OCI-LY7 (cell line): ENCODE results near the gene OPN1SW. TPM values are rescaled to one million over a fixed set of nuclear protein-coding genes. Genes with fewer than 3 reads are reported as not detected.

Experiments
- BruUV-seq: library from RNA; stranded (reverse); fragments of 400-500 nt; replicated peaks from 2 replicates; lab custom pipeline; 2021; lab: Mats Ljungman, UMichigan
- CTCF ChIA-PET: fragments of 300-600 bp; sonication (Branson Sonifier 250); formaldehyde crosslinking; loops from one replicate; lab custom pipeline; 2022; ENCODE audit warnings: antibody characterized with exemption; ENCODE audit not compliant: unreplicated experiment; lab: Charles Lee
- POLR2A ChIA-PET: fragments of 300-600 bp; sonication (Branson Sonifier 250); formaldehyde crosslinking; loops from one replicate; lab custom pipeline; 2022; ENCODE audit warnings: antibody characterized with exemption; lab: Charles Lee
- DNase-seq: peaks from one replicate; pipeline ENCODE4 v3.0.0-alpha.2; 2015; ENCODE audit warnings: low spot score
- H2AFZ ChIP-seq: fragments of 200-600 bp; sonication (generic), shearing (Covaris generic); 2 replicates; pipeline ENCODE4 v1.6.1; 2014; ENCODE audit warnings: mild to moderate bottlenecking, antibody characterized with exemption, low read length, moderate library complexity
- H3K27ac ChIP-seq: fragments of 200-600 bp; sonication (generic); 2 replicates; pipeline ENCODE4 v1.5.1; 2014; ENCODE audit warnings: mixed run types, low read depth, mild to moderate bottlenecking, moderate library complexity, low read length, inconsistent platforms; ENCODE audit not compliant: poor library complexity, severe bottlenecking
- H3K36me3 ChIP-seq: fragments of 200-600 bp; sonication (generic); 2 replicates; pipeline ENCODE4 v1.6.1; 2014; ENCODE audit warnings: mild to moderate bottlenecking, antibody characterized with exemption, low read length, moderate library complexity, mixed read lengths; ENCODE audit not compliant: insufficient read depth
- H3K4me1 ChIP-seq: fragments of 200-600 bp; sonication (generic); 2 replicates; pipeline ENCODE4 v1.5.1; 2014; ENCODE audit warnings: mild to moderate bottlenecking, low read length; ENCODE audit not compliant: insufficient read depth, poor library complexity, severe bottlenecking
- H3K4me2 ChIP-seq: fragments of 200-600 bp; sonication (generic); 2 replicates; pipeline ENCODE4 v1.6.1; 2014; ENCODE audit warnings: mild to moderate bottlenecking, low read length
- H3K4me3 ChIP-seq: fragments of 200-600 bp; sonication (generic); 2 replicates; pipeline ENCODE4 v1.5.1; 2014; ENCODE audit warnings: mild to moderate bottlenecking, low read depth, low read length; ENCODE audit not compliant: poor library complexity, severe bottlenecking
- H3K79me2 ChIP-seq: fragments of 200-600 bp; sonication (generic); 2 replicates; pipeline ENCODE4 v1.6.1; 2016; ENCODE audit warnings: low read depth, mild to moderate bottlenecking, low read length, moderate library complexity, mixed read lengths; ENCODE audit not compliant: insufficient read depth
- H3K9me2 ChIP-seq: fragments of 200-600 bp; sonication (generic); 2 replicates; pipeline ENCODE4 v1.6.1; 2016; ENCODE audit warnings: mild to moderate bottlenecking, low read length, mixed read lengths; ENCODE audit not compliant: insufficient read depth
- H3K9me3 ChIP-seq: fragments of 200-600 bp; sonication (generic); 2 replicates; pipeline ENCODE4 v1.6.1; 2014; ENCODE audit warnings: mild to moderate bottlenecking, mixed run types, low read length, mixed read lengths
- H4K20me1 ChIP-seq: fragments of 200-600 bp; sonication (generic); 2 replicates; pipeline ENCODE4 v1.6.1; 2014; ENCODE audit warnings: mild to moderate bottlenecking, antibody characterized with exemption, low read length, moderate library complexity, mixed read lengths; ENCODE audit not compliant: insufficient read depth
- EZH2phosphoT487 ChIP-seq: fragments of 200-600 bp; sonication (generic); IDR thresholded peaks from 2 replicates; pipeline ENCODE4 v1.6.1; 2018; ENCODE audit warnings: low read depth, borderline replicate concordance, mild to moderate bottlenecking, mixed run types, antibody characterized with exemption, low read length, moderate library complexity, mixed read lengths
- intact Hi-C: fragments of 100-400 bp; cut with micrococcal nuclease; formaldehyde crosslinking; loops from one replicate; pipeline ENCODE4 v1.10.0; 2022; ENCODE audit not compliant: unreplicated experiment
- total RNA-seq, 2 experiments: library from RNA; depleted of rRNA in 1 of 2; stranded (reverse); fragments of >200 nt in 1 of 2; shearing (Covaris generic) in 1 of 2; gene quantifications; 2 replicates each; pipeline ENCODE4 v1.2.3, GENCODE V29; 2014 to 2022
- TF ChIP-seq, protein P1 (sequence below): fragments of 200-600 bp; sonication (generic); conservative IDR thresholded peaks from 2 replicates; pipeline ENCODE4 v1.5.1; 2014; ENCODE audit warnings: mild to moderate bottlenecking, antibody characterized with exemption, low read length, moderate library complexity, mixed read lengths

Gene OPN1SW
- total RNA-seq, 2 experiments from 2014 or later = not detected

- intact Hi-C loops = no loop called here
- Histone ChIP-seq H2AFZ (no peak overlapping the region), H3K79me2 (no peaks in the 10 kb centered on the region), H4K20me1 (no peaks in the 10 kb centered on the region), H3K9me3 (no peaks in the 10 kb centered on the region), H3K4me3 (no peak overlapping the region), H3K4me1 (no peaks in the 10 kb centered on the region), H3K9me2 (no peaks in the 10 kb centered on the region), H3K4me2 (no peak overlapping the region), H3K27ac (no peak overlapping the region), H3K36me3 (no peaks in the 10 kb centered on the region)
- no peak for TF ChIP-seq EZH2phosphoT487
- TF ChIP-seq, protein P1, sequence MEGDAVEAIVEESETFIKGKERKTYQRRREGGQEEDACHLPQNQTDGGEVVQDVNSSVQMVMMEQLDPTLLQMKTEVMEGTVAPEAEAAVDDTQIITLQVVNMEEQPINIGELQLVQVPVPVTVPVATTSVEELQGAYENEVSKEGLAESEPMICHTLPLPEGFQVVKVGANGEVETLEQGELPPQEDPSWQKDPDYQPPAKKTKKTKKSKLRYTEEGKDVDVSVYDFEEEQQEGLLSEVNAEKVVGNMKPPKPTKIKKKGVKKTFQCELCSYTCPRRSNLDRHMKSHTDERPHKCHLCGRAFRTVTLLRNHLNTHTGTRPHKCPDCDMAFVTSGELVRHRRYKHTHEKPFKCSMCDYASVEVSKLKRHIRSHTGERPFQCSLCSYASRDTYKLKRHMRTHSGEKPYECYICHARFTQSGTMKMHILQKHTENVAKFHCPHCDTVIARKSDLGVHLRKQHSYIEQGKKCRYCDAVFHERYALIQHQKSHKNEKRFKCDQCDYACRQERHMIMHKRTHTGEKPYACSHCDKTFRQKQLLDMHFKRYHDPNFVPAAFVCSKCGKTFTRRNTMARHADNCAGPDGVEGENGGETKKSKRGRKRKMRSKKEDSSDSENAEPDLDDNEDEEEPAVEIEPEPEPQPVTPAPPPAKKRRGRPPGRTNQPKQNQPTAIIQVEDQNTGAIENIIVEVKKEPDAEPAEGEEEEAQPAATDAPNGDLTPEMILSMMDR = no peak
- DNase-seq = no peak
- ChIA-PET CTCF (no interaction called here), POLR2A (interaction anchor here (0.7 to 0.9 kb wide), 2 partner anchors 22 to 1079 kb away, joined by 3 read pairs; no protein-coding TSS in a partner anchor)
- no TSS peak for BruUV-seq
Measured at GRCh38 chr7:128783143-128783861, 7.7 kb upstream of the OPN1SW start.

DNA sequence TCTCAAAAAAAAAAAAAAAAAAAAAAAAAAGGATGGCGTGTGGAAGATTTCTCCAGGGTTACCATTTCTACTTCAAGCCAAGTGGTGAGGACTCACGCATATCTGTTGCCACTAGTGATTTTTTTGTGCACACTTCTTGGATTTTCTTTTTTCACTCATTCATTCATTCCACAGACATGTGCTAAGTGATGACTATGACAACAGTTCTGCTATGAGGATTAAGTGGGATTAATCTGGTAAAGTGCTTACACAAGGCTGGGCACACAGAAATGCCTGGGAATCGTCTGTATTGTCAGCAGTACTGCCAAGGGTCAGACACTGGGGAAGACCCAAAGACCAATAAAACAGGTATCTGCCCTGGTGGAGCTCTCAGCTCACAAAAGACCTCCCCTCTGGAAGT, 6.3 kb upstream of the OPN1SW start:
- TF ChIP-seq, protein P1 = no peak
- no peak for TF ChIP-seq EZH2phosphoT487
- BruUV-seq = no TSS peak
- intact Hi-C loops = no loop called here
- no peak overlapping the region for H2AFZ ChIP-seq
- no peak overlapping the region for H3K4me2 ChIP-seq
- no peaks in the 10 kb centered on the region for H4K20me1 ChIP-seq
- H3K9me2 ChIP-seq = no peaks in the 10 kb centered on the region
- H3K4me3 ChIP-seq = no peak overlapping the region
- no peaks in the 10 kb centered on the region for H3K36me3 ChIP-seq
- DNase-seq = no peak
- POLR2A ChIA-PET = interaction anchor here (0.7 kb wide), 2 partner anchors 363 to 974 kb away, joined by 6 to 9 read pairs; no protein-coding TSS in a partner anchor
- H3K79me2 ChIP-seq = no peaks in the 10 kb centered on the region
- H3K27ac ChIP-seq = no peak overlapping the region
- CTCF ChIA-PET = no interaction called here
- H3K4me1 ChIP-seq = no peaks in the 10 kb centered on the region
- 0 out of 2 replicates have a peak, but pooled peaks cover 10% of the 10 kb centered on the region for H3K9me3 ChIP-seq

DNA sequence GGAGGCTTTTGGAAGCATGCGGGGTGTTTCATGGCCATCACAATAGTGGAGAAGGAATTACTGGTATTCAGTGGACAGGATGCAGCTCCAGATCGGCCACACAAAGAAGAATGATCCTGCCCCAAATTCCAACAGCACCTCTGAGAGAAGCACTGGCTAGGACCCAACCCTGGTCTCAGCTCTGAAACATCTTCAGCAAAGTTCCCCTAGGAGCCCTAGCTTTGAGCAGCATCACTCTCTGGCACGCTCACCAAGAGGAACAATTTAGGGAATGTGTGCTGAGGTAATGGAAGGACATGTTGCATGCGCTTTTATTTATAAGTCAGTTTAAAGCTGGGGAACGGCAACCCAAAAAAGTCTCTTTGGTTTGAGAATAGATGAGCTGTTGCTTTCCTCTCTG, 5.5 kb upstream of the OPN1SW start:
- Histone ChIP-seq H3K79me2 (no peaks in the 10 kb centered on the region), H3K9me3 (0 out of 2 replicates have a peak, but pooled peaks cover 10% of the 10 kb centered on the region), H3K9me2 (no peaks in the 10 kb centered on the region), H4K20me1 (no peaks in the 10 kb centered on the region), H2AFZ (no peak overlapping the region), H3K4me3 (no peak overlapping the region), H3K36me3 (no peaks in the 10 kb centered on the region), H3K4me1 (no peaks in the 10 kb centered on the region), H3K4me2 (no peak overlapping the region), H3K27ac (no peak overlapping the region)
- ChIA-PET POLR2A (interaction anchor here (0.7 to 1.1 kb wide), 3 partner anchors 41 to 975 kb away, joined by 3 to 9 read pairs (median 6); no protein-coding TSS in a partner anchor), CTCF (no interaction called here)
- DNase-seq = no peak
- intact Hi-C loops = no loop called here
- TF ChIP-seq EZH2phosphoT487 = no peak
- BruUV-seq = no TSS peak
